ENCODE measurements around the gene PPP1R13L. TPM values are rescaled to one million over a fixed set of nuclear protein-coding genes. Genes with fewer than 3 reads are reported as not detected.

PPP1R13L gene
- total RNA-seq, 1 donor, result 6.9 TPM

- H3K27ac ChIP-seq (ENCODE audit: low read depth, low read length), result no peak overlapping the region
- DNase-seq (ENCODE audit: insufficient read length, low spot score, missing footprints), result no peak
- peaks cover 24% of the 10 kb centered on the region for H3K4me1 ChIP-seq (ENCODE audit: insufficient read depth, low read length)
- no peaks in the 10 kb centered on the region for H3K9me3 ChIP-seq (ENCODE audit: low read depth, low read length)
- H3K79me2 ChIP-seq (ENCODE audit: insufficient read depth, low read length), result peaks cover 52% of the 10 kb centered on the region
- H4K20me1 ChIP-seq (ENCODE audit: insufficient read depth, low read length), result peaks cover 4% of the 10 kb centered on the region
- no peak overlapping the region for H3K4me3 ChIP-seq (ENCODE audit: insufficient read depth, low read length)
- H3K27me3 ChIP-seq (ENCODE audit: insufficient read depth, low read length), result no peaks in the 10 kb centered on the region
- H3K36me3 ChIP-seq (ENCODE audit: insufficient read depth, low read length), result peaks cover 37% of the 10 kb centered on the region
- TF ChIP-seq CTCF (IDR thresholded peaks at IDR 0.05; ENCODE audit: extremely low read depth, low read depth, low read length), result no peak
- no peak overlapping the region for H2AFZ ChIP-seq (ENCODE audit: low read length)
- no peak overlapping the region for H3K4me2 ChIP-seq (ENCODE audit: insufficient read depth, low read length)
Measured at GRCh38 chr19:45419895-45420294, 15.0 kb upstream of the PPP1R13L start.

GRCh38 chr19:45419396-45419795 is 14.5 kb upstream of the PPP1R13L start:
- Histone ChIP-seq H3K4me2 (ENCODE audit: insufficient read depth, low read length) (no peak overlapping the region), H2AFZ (ENCODE audit: low read length) (no peak overlapping the region), H3K9me3 (ENCODE audit: low read depth, low read length) (no peaks in the 10 kb centered on the region), H3K27me3 (ENCODE audit: insufficient read depth, low read length) (no peaks in the 10 kb centered on the region), H4K20me1 (ENCODE audit: insufficient read depth, low read length) (peaks cover 4% of the 10 kb centered on the region), H3K36me3 (ENCODE audit: insufficient read depth, low read length) (peaks cover 42% of the 10 kb centered on the region), H3K4me1 (ENCODE audit: insufficient read depth, low read length) (peaks cover 20% of the 10 kb centered on the region), H3K79me2 (ENCODE audit: insufficient read depth, low read length) (peaks cover 52% of the 10 kb centered on the region), H3K4me3 (ENCODE audit: insufficient read depth, low read length) (no peak overlapping the region), H3K27ac (ENCODE audit: low read depth, low read length) (no peak overlapping the region)
- no peak for TF ChIP-seq CTCF (IDR thresholded peaks at IDR 0.05; ENCODE audit: extremely low read depth, low read depth, low read length)
- no peak for DNase-seq (ENCODE audit: insufficient read length, low spot score, missing footprints)

- DNase-seq (ENCODE audit: insufficient read length, low spot score, missing footprints), result no peak
- H3K36me3 ChIP-seq (ENCODE audit: insufficient read depth, low read length), result peaks cover 47% of the 10 kb centered on the region
- H3K4me2 ChIP-seq (ENCODE audit: insufficient read depth, low read length), result no peak overlapping the region
- peaks cover 52% of the 10 kb centered on the region for H3K79me2 ChIP-seq (ENCODE audit: insufficient read depth, low read length)
- peaks cover 14% of the 10 kb centered on the region for H3K4me1 ChIP-seq (ENCODE audit: insufficient read depth, low read length)
- TF ChIP-seq CTCF (IDR thresholded peaks at IDR 0.05; ENCODE audit: extremely low read depth, low read depth, low read length), result no peak
- H3K4me3 ChIP-seq (ENCODE audit: insufficient read depth, low read length), result no peak overlapping the region
- peaks cover 4% of the 10 kb centered on the region for H4K20me1 ChIP-seq (ENCODE audit: insufficient read depth, low read length)
- no peak overlapping the region for H2AFZ ChIP-seq (ENCODE audit: low read length)
- H3K9me3 ChIP-seq (ENCODE audit: low read depth, low read length), result no peaks in the 10 kb centered on the region
- no peaks in the 10 kb centered on the region for H3K27me3 ChIP-seq (ENCODE audit: insufficient read depth, low read length)
- H3K27ac ChIP-seq (ENCODE audit: low read depth, low read length), result no peak overlapping the region
Measured at GRCh38 chr19:45418802-45419201, 13.9 kb upstream of the PPP1R13L start.

GRCh38 chr19:45417151-45417550 is 12.3 kb upstream of the PPP1R13L start:
- Histone ChIP-seq H4K20me1 (ENCODE audit: insufficient read depth, low read length) (peaks cover 3% of the 10 kb centered on the region), H3K4me2 (ENCODE audit: insufficient read depth, low read length) (no peak overlapping the region), H3K27me3 (ENCODE audit: insufficient read depth, low read length) (no peaks in the 10 kb centered on the region), H3K9me3 (ENCODE audit: low read depth, low read length) (no peaks in the 10 kb centered on the region), H3K36me3 (ENCODE audit: insufficient read depth, low read length) (peaks cover 62% of the 10 kb centered on the region), H2AFZ (ENCODE audit: low read length) (no peak overlapping the region), H3K27ac (ENCODE audit: low read depth, low read length) (no peak overlapping the region), H3K4me3 (ENCODE audit: insufficient read depth, low read length) (no peak overlapping the region), H3K79me2 (ENCODE audit: insufficient read depth, low read length) (peaks cover 37% of the 10 kb centered on the region), H3K4me1 (ENCODE audit: insufficient read depth, low read length) (peaks cover 3% of the 10 kb centered on the region)
- TF ChIP-seq CTCF (IDR thresholded peaks at IDR 0.05; ENCODE audit: extremely low read depth, low read depth, low read length), result no peak
- DNase-seq (ENCODE audit: insufficient read length, low spot score, missing footprints), result no peak
